ENCODE data around the gene CTDP1. TPM values are rescaled to one million over a fixed set of nuclear protein-coding genes. Genes with fewer than 3 reads are reported as not detected.

The CTDP1 gene
- total and polyA plus RNA-seq, 9 of the 15 experiments (the other 6 are each of a cell fraction or from before 2014, with no cell fraction given), result 0.07 to 19.2 (median 4.0) TPM

DNA sequence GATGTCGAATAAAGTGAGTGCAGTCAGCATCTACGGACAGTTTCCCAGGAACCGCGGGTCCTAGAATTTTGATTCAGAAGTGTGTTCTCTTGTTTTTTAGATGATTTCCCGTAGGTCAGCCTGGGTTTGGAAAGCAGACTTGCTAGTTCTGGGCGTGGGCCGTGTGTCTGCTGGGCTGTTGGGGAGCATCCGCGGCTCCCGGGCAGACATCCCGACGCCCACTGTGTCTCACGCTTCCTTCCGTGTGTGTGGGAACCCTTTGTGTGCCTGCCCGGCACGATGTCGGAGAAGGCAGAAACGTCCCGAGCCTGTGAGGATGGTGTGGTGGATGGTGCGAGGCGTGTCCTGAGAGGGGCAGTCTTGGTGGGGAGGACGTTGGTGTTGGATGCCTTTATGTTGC, 18.4 kb downstream of the CTDP1 start:
- Histone ChIP-seq H2AFZ (ENCODE audit: low read depth, low read length) (no peak overlapping the region), H3K79me2 (ENCODE audit: control insufficient read depth, insufficient read depth, low read length) (no peaks in the 10 kb centered on the region), H3K9me3 (replicated peaks; ENCODE audit: control insufficient read depth, insufficient read depth, low read depth, low read length) (no peaks in the 10 kb centered on the region), H3K4me1 (replicated peaks in 1 of 2; ENCODE audit: control insufficient read depth in 2 of 2, insufficient read depth in 2 of 2, low read length in 2 of 2) (peaks cover 0 to 1% of the 10 kb centered on the region in 2 experiments; a peak in 1 of 5 replicates), H3K9me1 (ENCODE audit: control insufficient read depth, insufficient read depth, low read length) (no peaks in the 10 kb centered on the region), H3K27me3 (ENCODE audit: control insufficient read depth in 2 of 2, insufficient read depth in 2 of 2, low read length in 2 of 2) (no peaks in the 10 kb centered on the region), H3K36me3 (ENCODE audit: control insufficient read depth, insufficient read depth, low read length) (peaks cover 35% of the 10 kb centered on the region; the same call in 1 of the 3 replicates), H3K27ac (ENCODE audit: extremely low read depth, low read depth, low read length) (no peak overlapping the region), H3K4me3 (no peak overlapping the region), H3K4me2 (ENCODE audit: insufficient read depth, low read length) (no peak overlapping the region), H3K9ac (ENCODE audit: insufficient read depth in 1 of 2, low read depth in 2 of 2, low read length in 2 of 2) (no peak overlapping the region), H4K20me1 (replicated peaks; ENCODE audit: control insufficient read depth, insufficient read depth, low read length) (no peaks in the 10 kb centered on the region)
- WGBS (ENCODE audit: insufficient coverage, low coverage, missing lambda C conversion rate), result 93% methylated on average over 8 of the region's 22 CpGs
- TF ChIP-seq, protein P1, sequence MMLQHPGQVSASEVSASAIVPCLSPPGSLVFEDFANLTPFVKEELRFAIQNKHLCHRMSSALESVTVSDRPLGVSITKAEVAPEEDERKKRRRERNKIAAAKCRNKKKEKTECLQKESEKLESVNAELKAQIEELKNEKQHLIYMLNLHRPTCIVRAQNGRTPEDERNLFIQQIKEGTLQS (IDR thresholded peaks at IDR 0.05), result no peak
- TF ChIP-seq, protein P1 (CRISPR knock-in tag; conservative IDR thresholded peaks at IDR 0.05), result no peak
- TF ChIP-seq NCOA6 (IDR thresholded peaks at IDR 0.05), result no peak
- no peak for TF ChIP-seq ZNF239 (CRISPR knock-in tag; IDR thresholded peaks at IDR 0.05)
- no peak for TF ChIP-seq ZNF282 (CRISPR knock-in tag; IDR thresholded peaks at IDR 0.05)
- TF ChIP-seq HDGF (IDR thresholded peaks at IDR 0.05), result no peak
- no peak for TF ChIP-seq LARP7 (IDR thresholded peaks at IDR 0.05)
- TF ChIP-seq SMAD3 (CRISPR knock-in tag; conservative IDR thresholded peaks at IDR 0.05), result no peak
- TF ChIP-seq ZFP30 (CRISPR knock-in tag; IDR thresholded peaks at IDR 0.05; ENCODE audit: borderline replicate concordance), result no peak
- TF ChIP-seq, protein P2, sequence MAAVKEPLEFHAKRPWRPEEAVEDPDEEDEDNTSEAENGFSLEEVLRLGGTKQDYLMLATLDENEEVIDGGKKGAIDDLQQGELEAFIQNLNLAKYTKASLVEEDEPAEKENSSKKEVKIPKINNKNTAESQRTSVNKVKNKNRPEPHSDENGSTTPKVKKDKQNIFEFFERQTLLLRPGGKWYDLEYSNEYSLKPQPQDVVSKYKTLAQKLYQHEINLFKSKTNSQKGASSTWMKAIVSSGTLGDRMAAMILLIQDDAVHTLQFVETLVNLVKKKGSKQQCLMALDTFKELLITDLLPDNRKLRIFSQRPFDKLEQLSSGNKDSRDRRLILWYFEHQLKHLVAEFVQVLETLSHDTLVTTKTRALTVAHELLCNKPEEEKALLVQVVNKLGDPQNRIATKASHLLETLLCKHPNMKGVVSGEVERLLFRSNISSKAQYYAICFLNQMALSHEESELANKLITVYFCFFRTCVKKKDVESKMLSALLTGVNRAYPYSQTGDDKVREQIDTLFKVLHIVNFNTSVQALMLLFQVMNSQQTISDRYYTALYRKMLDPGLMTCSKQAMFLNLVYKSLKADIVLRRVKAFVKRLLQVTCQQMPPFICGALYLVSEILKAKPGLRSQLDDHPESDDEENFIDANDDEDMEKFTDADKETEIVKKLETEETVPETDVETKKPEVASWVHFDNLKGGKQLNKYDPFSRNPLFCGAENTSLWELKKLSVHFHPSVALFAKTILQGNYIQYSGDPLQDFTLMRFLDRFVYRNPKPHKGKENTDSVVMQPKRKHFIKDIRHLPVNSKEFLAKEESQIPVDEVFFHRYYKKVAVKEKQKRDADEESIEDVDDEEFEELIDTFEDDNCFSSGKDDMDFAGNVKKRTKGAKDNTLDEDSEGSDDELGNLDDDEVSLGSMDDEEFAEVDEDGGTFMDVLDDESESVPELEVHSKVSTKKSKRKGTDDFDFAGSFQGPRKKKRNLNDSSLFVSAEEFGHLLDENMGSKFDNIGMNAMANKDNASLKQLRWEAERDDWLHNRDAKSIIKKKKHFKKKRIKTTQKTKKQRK (IDR thresholded peaks at IDR 0.05; ENCODE audit: borderline replicate concordance, low read depth, low read length), result no peak
- TF ChIP-seq ZNF23 (CRISPR knock-in tag; IDR thresholded peaks at IDR 0.05), result no peak
- TF ChIP-seq, protein P3, sequence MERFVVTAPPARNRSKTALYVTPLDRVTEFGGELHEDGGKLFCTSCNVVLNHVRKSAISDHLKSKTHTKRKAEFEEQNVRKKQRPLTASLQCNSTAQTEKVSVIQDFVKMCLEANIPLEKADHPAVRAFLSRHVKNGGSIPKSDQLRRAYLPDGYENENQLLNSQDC (CRISPR knock-in tag; IDR thresholded peaks at IDR 0.05), result no peak
- TF ChIP-seq CBX2 (IDR thresholded peaks at IDR 0.05; ENCODE audit: insufficient read depth, low read length, poor library complexity, severe bottlenecking), result no peak
- TF ChIP-seq GABPA (tag; conservative IDR thresholded peaks at IDR 0.05; ENCODE audit: low read depth), result no peak
- TF ChIP-seq PTBP1 (IDR thresholded peaks at IDR 0.05; ENCODE audit: low read depth, low read length), result no peak
- TF ChIP-seq POU5F1 (IDR thresholded peaks at IDR 0.05; ENCODE audit: borderline replicate concordance, low read depth, low read length, partially characterized antibody), result no peak
- no peak for TF ChIP-seq ZNF707 (CRISPR knock-in tag; conservative IDR thresholded peaks at IDR 0.05)
- no peak for TF ChIP-seq CREBBP (IDR thresholded peaks at IDR 0.05; ENCODE audit: low read depth, low read length)
- CTCF ChIA-PET (ENCODE audit: low intra/inter-chr PET ratio), result no interaction called here
- DNase-seq (ENCODE audit: extremely low read depth in 1 of 4, low spot score in 3 of 4), result no peak
- in situ Hi-C loops (cut with MboI), result no loop called here
- POLR2A ChIA-PET, result no interaction called here
- no peak for ATAC-seq
- no peak for FAIRE-seq
- intact Hi-C loops (cut with micrococcal nuclease), result no loop called here
- no TSS peak for BruUV-seq (replicated peaks)
